H1 (cell line): Measurements from ENCODE around the gene UNC79. TPM values are rescaled to one million over a fixed set of nuclear protein-coding genes. Genes with fewer than 3 reads are reported as not detected.

Experiments
- ATF2 ChIP-seq: IDR thresholded peaks from 2 replicates; pipeline ENCODE4 v1.6.1; 2012; ENCODE audit warnings: low read length, inconsistent platforms
- CEBPB ChIP-seq: IDR thresholded peaks from 2 replicates; pipeline ENCODE4 v1.6.1; 2012; ENCODE audit warnings: low read depth, low read length
- KDM1A ChIP-seq: fragments of 200-600, 300-600 bp; sonication (generic); IDR thresholded peaks from 2 replicates; pipeline ENCODE4 v1.7.1; 2016; ENCODE audit warnings: mild to moderate bottlenecking, low read length, borderline replicate concordance
- MAFK ChIP-seq: IDR thresholded peaks from 2 replicates; pipeline ENCODE4 v1.6.1; 2012; ENCODE audit warnings: low read depth, mild to moderate bottlenecking, improper control_type of control experiment, low read length
- RBBP5 ChIP-seq: IDR thresholded peaks from 2 replicates; pipeline ENCODE4 v1.7.1; 2012; ENCODE audit warnings: low read depth, mild to moderate bottlenecking, inconsistent platforms, low read length, moderate library complexity, borderline replicate concordance
- polyA plus RNA-seq, 7 experiments: library from polyadenylated mRNA; depleted of rRNA in 3 of 7; stranded (reverse) in 5 of 7; unstranded in 2 of 7; fragments of >200 nt in 5 of 7; fragments of 200-250 nt in 2 of 7; gene quantifications; 1 replicate in 5 of 7; 2 replicates in 1 of 7; 4 replicates in 1 of 7; pipeline versions ENCODE4 v1.2.1 to v1.2.3, GENCODE V29; 2011 to 2013; ENCODE audit warnings: missing spikeins in 2 of 7, mixed read lengths in 2 of 7
- total RNA-seq: library from RNA; stranded (reverse); fragmentation: NEBNext Ultra II Directional; extraction: Animal tissue kit (Norgen Biotek cat#: 25700); gene quantifications from 2 replicates; pipeline ENCODE4 v1.2.1, GENCODE V29; 2021

The UNC79 gene
- total and polyA plus RNA-seq, 2 of the 8 experiments (the other 6 are each of a cell fraction or from before 2014, with no cell fraction given): 1.8 to 2.3 TPM

- no peak for TF ChIP-seq RBBP5
- TF ChIP-seq MAFK: no peak
- no peak for TF ChIP-seq CEBPB
- TF ChIP-seq ATF2: no peak
- TF ChIP-seq KDM1A: no peak
Observed at GRCh38 chr14:93527203-93527607, 96.5 kb downstream of the UNC79 start (continued).
